ENCODE data around the gene ZNF608.

ZNF608 gene

GRCh38 chr5:124703995-124704394 lies 42.4 kb downstream of the ZNF608 start:
- H3K27ac ChIP-seq = no peak overlapping the region
- H3K9ac ChIP-seq = no peak overlapping the region
- H3K36me3 ChIP-seq = peaks cover 0 to 68% (median 24%) of the 10 kb centered on the region in 11 experiments; a peak in 13 of 22 replicates
- H3K9me3 ChIP-seq (replicated peaks in 1 of 11) = no peaks in the 10 kb centered on the region
- TF ChIP-seq Cebpa-rat (IDR thresholded peaks at IDR 0.05) = no peak
- H3K4me1 ChIP-seq = peaks cover 54 to 83% (median 73%) of the 10 kb centered on the region in 10 experiments
- no peak overlapping the region for H3K4me3 ChIP-seq
- peak overlapping the region in 10 of 11 experiments; percentile 5 to 92 (median 84); a peak in 15 of 22 replicates for H3K4me2 ChIP-seq
- peaks cover 0 to 5% (median 0%) of the 10 kb centered on the region in 11 experiments; a peak in 5 of 22 replicates for H3K27me3 ChIP-seq
- H4K20me1 ChIP-seq = peaks cover 0 to 100% (median 68%) of the 10 kb centered on the region in 11 experiments; a peak in 15 of 22 replicates

- Histone ChIP-seq H3K4me1 (peaks cover 41 to 69% (median 58%) of the 10 kb centered on the region in 10 experiments), H3K27me3 (peaks cover 0 to 5% (median 0%) of the 10 kb centered on the region in 11 experiments; a peak in 5 of 22 replicates), H3K9me3 (replicated peaks in 1 of 11) (no peaks in the 10 kb centered on the region), H3K27ac (no peak overlapping the region), H3K4me2 (peak overlapping the region; percentile 48 to 91 (median 74); a peak in 21 of 22 replicates), H3K4me3 (no peak overlapping the region), H3K36me3 (peaks cover 0 to 82% (median 38%) of the 10 kb centered on the region in 11 experiments; a peak in 13 of 22 replicates), H4K20me1 (peaks cover 0 to 100% (median 67%) of the 10 kb centered on the region in 11 experiments; a peak in 15 of 22 replicates), H3K9ac (no peak overlapping the region)
- TF ChIP-seq Cebpa-rat (IDR thresholded peaks at IDR 0.05) = no peak
These were observed 43.9 kb downstream of the ZNF608 start for GRCh38 chr5:124702525-124702924.

DNA sequence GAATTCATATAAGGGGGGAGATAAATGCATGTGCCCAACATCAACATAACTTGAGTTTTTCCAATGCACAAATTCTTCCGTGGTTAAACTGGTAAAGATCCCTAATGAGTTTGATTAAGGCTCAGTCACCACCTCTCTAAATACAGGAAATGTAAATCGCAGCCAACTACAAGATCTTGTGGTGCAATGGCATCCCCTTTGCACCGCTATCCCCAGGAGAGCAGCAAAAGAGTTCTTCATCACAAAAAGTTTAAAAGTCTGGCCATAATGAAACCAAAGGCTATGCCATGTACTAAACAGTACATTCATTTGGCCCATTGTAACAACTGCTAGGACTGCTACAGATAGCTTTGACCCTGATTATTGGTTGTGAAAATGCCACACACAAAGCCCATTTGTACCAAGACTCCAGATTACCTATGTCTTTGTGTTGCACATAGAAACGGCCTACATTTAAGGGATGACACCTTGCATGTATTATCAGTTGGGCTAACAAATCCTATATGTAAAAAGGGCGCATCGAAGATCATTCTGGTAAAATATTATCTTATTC lies 44.5 kb downstream of the ZNF608 start:
- H3K27me3 ChIP-seq = peaks cover 0 to 5% (median 0%) of the 10 kb centered on the region in 11 experiments; a peak in 5 of 22 replicates
- H3K27ac ChIP-seq = no peak overlapping the region
- no peak for TF ChIP-seq Cebpa-rat (IDR thresholded peaks at IDR 0.05)
- H3K9me3 ChIP-seq (replicated peaks in 1 of 11) = no peaks in the 10 kb centered on the region
- H4K20me1 ChIP-seq = peaks cover 0 to 100% (median 62%) of the 10 kb centered on the region in 11 experiments; a peak in 15 of 22 replicates
- peak overlapping the region; percentile 48 to 91 (median 74); a peak in 20 of 22 replicates for H3K4me2 ChIP-seq
- peaks cover 0 to 84% (median 43%) of the 10 kb centered on the region in 11 experiments; a peak in 13 of 22 replicates for H3K36me3 ChIP-seq
- H3K4me3 ChIP-seq = no peak overlapping the region
- H3K9ac ChIP-seq = no peak overlapping the region
- H3K4me1 ChIP-seq = peaks cover 35 to 63% (median 52%) of the 10 kb centered on the region in 10 experiments

- Histone ChIP-seq H3K27ac (no peak overlapping the region), H3K36me3 (peaks cover 0 to 89% (median 48%) of the 10 kb centered on the region in 11 experiments; a peak in 13 of 22 replicates), H3K9ac (no peak overlapping the region), H3K4me2 (no peak overlapping the region), H3K9me3 (replicated peaks in 1 of 11) (0 out of 22 replicates have a peak, but pooled peaks cover 0 to under 1% (median 0%) of the 10 kb centered on the region in 11 experiments), H4K20me1 (peaks cover 0 to 100% (median 54%) of the 10 kb centered on the region in 11 experiments; a peak in 14 of 22 replicates), H3K4me3 (no peak overlapping the region), H3K27me3 (peaks cover 0 to 5% (median 0%) of the 10 kb centered on the region in 11 experiments; a peak in 5 of 22 replicates), H3K4me1 (peaks cover 26 to 54% (median 43%) of the 10 kb centered on the region in 10 experiments)
- TF ChIP-seq Cebpa-rat (IDR thresholded peaks at IDR 0.05) = no peak
These were observed 45.4 kb downstream of the ZNF608 start for GRCh38 chr5:124701016-124701415.

- Histone ChIP-seq H3K4me1 (peaks cover 20 to 47% (median 36%) of the 10 kb centered on the region in 10 experiments), H3K27ac (no peak overlapping the region), H3K4me3 (no peak overlapping the region), H4K20me1 (peaks cover 0 to 100% (median 48%) of the 10 kb centered on the region in 11 experiments; a peak in 14 of 22 replicates), H3K9ac (no peak overlapping the region), H3K27me3 (peaks cover 0 to 5% (median 0%) of the 10 kb centered on the region in 11 experiments; a peak in 4 of 22 replicates), H3K9me3 (replicated peaks in 1 of 11) (peaks cover 0 to 4% (median 0%) of the 10 kb centered on the region in 11 experiments; a peak in 2 of 22 replicates), H3K4me2 (no peak overlapping the region; a peak in 1 of 22 replicates), H3K36me3 (peaks cover 0 to 91% (median 55%) of the 10 kb centered on the region in 11 experiments; a peak in 13 of 22 replicates)
- TF ChIP-seq Cebpa-rat (IDR thresholded peaks at IDR 0.05) = no peak
These were observed 46.1 kb downstream of the ZNF608 start for GRCh38 chr5:124700333-124700732.

DNA sequence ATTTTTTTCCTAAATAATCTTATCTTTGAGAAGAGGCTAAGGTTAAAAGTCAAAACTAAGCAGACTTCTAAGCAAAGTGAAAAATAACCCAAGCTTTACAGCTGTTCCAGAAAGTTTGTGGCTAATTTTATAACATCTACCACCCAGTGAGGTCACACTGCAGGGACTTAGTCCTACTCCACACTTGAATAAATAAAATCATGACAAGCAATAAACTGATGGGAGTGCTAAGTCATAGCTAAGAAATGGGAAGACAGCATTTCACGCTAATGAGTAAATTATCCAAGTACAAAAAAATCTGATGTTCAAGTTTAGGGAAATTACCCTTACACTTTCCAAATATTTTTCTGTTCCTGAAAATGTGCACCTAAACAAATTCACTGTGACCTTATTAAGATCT lies 47.7 kb downstream of the ZNF608 start:
- Histone ChIP-seq H3K4me2 (peak overlapping the region in 1 of 11 experiments; percentile 4; a peak in 1 of 22 replicates), H3K4me1 (peaks cover 10 to 31% (median 21%) of the 10 kb centered on the region in 10 experiments; a peak in 19 of 20 replicates), H3K4me3 (no peak overlapping the region), H4K20me1 (peaks cover 0 to 99% (median 32%) of the 10 kb centered on the region in 11 experiments; a peak in 14 of 22 replicates), H3K36me3 (peaks cover 0 to 90% (median 60%) of the 10 kb centered on the region in 11 experiments; a peak in 13 of 22 replicates), H3K27me3 (peaks cover 0 to 5% (median 0%) of the 10 kb centered on the region in 11 experiments; a peak in 4 of 22 replicates), H3K27ac (no peak overlapping the region), H3K9ac (no peak overlapping the region), H3K9me3 (replicated peaks in 1 of 11) (peaks cover 0 to 5% (median 0%) of the 10 kb centered on the region in 11 experiments; a peak in 3 of 22 replicates)
- TF ChIP-seq Cebpa-rat (IDR thresholded peaks at IDR 0.05) = no peak

- Histone ChIP-seq H4K20me1 (peaks cover 0 to 99% (median 25%) of the 10 kb centered on the region in 11 experiments; a peak in 12 of 22 replicates), H3K36me3 (peaks cover 0 to 86% (median 64%) of the 10 kb centered on the region in 11 experiments; a peak in 13 of 22 replicates), H3K27ac (no peak overlapping the region), H3K27me3 (peaks cover 0 to 5% (median 0%) of the 10 kb centered on the region in 11 experiments; a peak in 1 of 22 replicates), H3K9ac (no peak overlapping the region), H3K4me3 (no peak overlapping the region), H3K9me3 (replicated peaks in 1 of 11) (peaks cover 0 to 5% (median 0%) of the 10 kb centered on the region in 11 experiments; a peak in 3 of 22 replicates), H3K4me2 (no peak overlapping the region), H3K4me1 (peaks cover 10 to 29% (median 15%) of the 10 kb centered on the region in 10 experiments; a peak in 19 of 20 replicates)
- TF ChIP-seq Cebpa-rat (IDR thresholded peaks at IDR 0.05) = no peak
These were observed 48.4 kb downstream of the ZNF608 start for GRCh38 chr5:124697933-124698591.

DNA sequence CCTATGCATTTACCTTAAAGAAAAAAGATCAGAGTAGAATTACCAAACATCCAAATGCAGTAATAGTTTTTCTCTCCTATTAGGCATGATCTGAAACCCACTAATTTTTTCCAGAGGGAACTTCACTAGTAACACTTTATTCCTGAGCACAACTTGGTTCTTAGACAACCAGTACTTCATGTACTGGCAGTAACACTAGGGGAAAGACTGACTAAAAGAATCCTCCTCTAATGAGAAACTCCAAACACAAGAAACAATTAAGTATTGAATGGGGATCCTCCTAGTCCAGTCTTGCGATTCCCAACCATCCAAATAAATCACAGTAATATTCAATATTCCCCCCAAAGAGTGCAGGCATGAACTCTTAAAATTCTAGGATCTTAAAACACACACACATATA lies 48.9 kb downstream of the ZNF608 start:
- peaks cover 0 to 88% (median 64%) of the 10 kb centered on the region in 11 experiments; a peak in 13 of 22 replicates for H3K36me3 ChIP-seq
- peaks cover 0 to 5% (median 0%) of the 10 kb centered on the region in 11 experiments; a peak in 3 of 22 replicates for H3K9me3 ChIP-seq (replicated peaks in 1 of 11)
- no peak for TF ChIP-seq Cebpa-rat (IDR thresholded peaks at IDR 0.05)
- no peak overlapping the region for H3K4me2 ChIP-seq
- peaks cover 8 to 24% (median 9%) of the 10 kb centered on the region in 10 experiments; a peak in 19 of 20 replicates for H3K4me1 ChIP-seq
- H4K20me1 ChIP-seq = peaks cover 0 to 99% (median 19%) of the 10 kb centered on the region in 11 experiments; a peak in 12 of 22 replicates
- 0 out of 22 replicates have a peak, but pooled peaks cover 0 to 5% (median 0%) of the 10 kb centered on the region in 11 experiments for H3K27me3 ChIP-seq
- no peak overlapping the region for H3K9ac ChIP-seq
- H3K27ac ChIP-seq = no peak overlapping the region
- no peak overlapping the region for H3K4me3 ChIP-seq
